ENCODE data around the gene SLC49A4. TPM values are rescaled to one million over a fixed set of nuclear protein-coding genes. Genes with fewer than 3 reads are reported as not detected.
A peak's percentile ranks its signal among the peaks of the same experiment; 100 is the strongest.

Gene SLC49A4
- total RNA-seq, 1 experiment from 2014 or later: 10.2 TPM

- Mint-ChIP-seq H3K9me3 (no peaks in the 10 kb centered on the region), H3K4me1 (peaks cover 13% of the 10 kb centered on the region), H3K27me3 (ENCODE audit: low read depth) (no peaks in the 10 kb centered on the region), H3K4me3 (no peak overlapping the region), H3K27ac (0 out of 2 replicates have a peak overlapping the region, but pooled peaks have one; percentile 11), H3K36me3 (no peaks in the 10 kb centered on the region)
- DNase-seq (ENCODE audit: low spot score): no peak
- CTCF ChIA-PET: interaction anchor here (0.6 to 1.3 kb wide), 2 partner anchors 35 to 165 kb away, joined by 3 to 4 read pairs; no protein-coding TSS in a partner anchor
- POLR2A ChIA-PET: no interaction called here
- ATAC-seq: no peak
- TF ChIP-seq SMAD3 (CRISPR knock-in tag; IDR thresholded peaks at IDR 0.05; ENCODE audit: borderline replicate concordance) (no peak), ZNF121 (CRISPR knock-in tag; IDR thresholded peaks at IDR 0.05) (0 out of 2 replicates have a peak, but pooled peaks have one; percentile 48)
Measured at GRCh38 chr3:122789585-122790273, 5.1 kb upstream of the SLC49A4 start.

- Mint-ChIP-seq H3K9me3 (no peaks in the 10 kb centered on the region), H3K27ac (peak within 1 kb of the TSS; percentile 99), H3K4me1 (peaks cover 18% of the 10 kb centered on the region), H3K27me3 (ENCODE audit: low read depth) (peaks cover 9% of the 10 kb centered on the region), H3K4me3 (peak within 1 kb of the TSS; percentile 81), H3K36me3 (no peaks in the 10 kb centered on the region)
- CTCF ChIA-PET: interaction anchor here (0.8 to 1.5 kb wide), 5 partner anchors 39 to 401 kb away, joined by 3 to 10 read pairs (median 4); no protein-coding TSS in a partner anchor
- POLR2A ChIA-PET: interaction anchor here (0.5 to 1.1 kb wide), 2 partner anchors 33 to 96 kb away, joined by 3 to 10 read pairs; no protein-coding TSS in a partner anchor
- ATAC-seq: peak; percentile 83
- peak; percentile 92 for DNase-seq (ENCODE audit: low spot score)
- TF ChIP-seq SMAD4 (CRISPR knock-in tag; IDR thresholded peaks at IDR 0.05): 0 out of 2 replicates have a peak, but pooled peaks have one; percentile 22
- TF ChIP-seq NR1H2 (CRISPR knock-in tag; IDR thresholded peaks at IDR 0.05): no peak
- 0 out of 2 replicates have a peak, but pooled peaks have one; percentile 68 for TF ChIP-seq STAT6 (CRISPR knock-in tag; conservative IDR thresholded peaks at IDR 0.05; ENCODE audit: low read depth)
- TF ChIP-seq E2F5 (CRISPR knock-in tag; IDR thresholded peaks at IDR 0.05): no peak
- TF ChIP-seq MXD4 (CRISPR knock-in tag; IDR thresholded peaks at IDR 0.05; ENCODE audit: borderline replicate concordance): no peak
- TF ChIP-seq FOXK1 (CRISPR knock-in tag; IDR thresholded peaks at IDR 0.05): peak; percentile 96
- 0 out of 2 replicates have a peak, but pooled peaks have one; percentile 40 for TF ChIP-seq IRF2 (CRISPR knock-in tag; IDR thresholded peaks at IDR 0.05; ENCODE audit: borderline replicate concordance, low read depth)
- peak; percentile 84 for TF ChIP-seq ETV6 (CRISPR knock-in tag; IDR thresholded peaks at IDR 0.05)
- TF ChIP-seq ZNF425 (CRISPR knock-in tag; conservative IDR thresholded peaks at IDR 0.05): no peak
- peak; percentile 62; the same call in 1 of the 2 replicates for TF ChIP-seq ZNF281 (CRISPR knock-in tag; IDR thresholded peaks at IDR 0.05)
- no peak for TF ChIP-seq CTCF (IDR thresholded peaks at IDR 0.05)
- peak; percentile 87 for TF ChIP-seq MYBL2 (CRISPR knock-in tag; IDR thresholded peaks at IDR 0.05)
- TF ChIP-seq ZNF138 (CRISPR knock-in tag; conservative IDR thresholded peaks at IDR 0.05): 0 out of 2 replicates have a peak, but pooled peaks have one; percentile 21
- no peak for TF ChIP-seq EMX1 (CRISPR knock-in tag; IDR thresholded peaks at IDR 0.05)
- TF ChIP-seq IRF1 (CRISPR knock-in tag; IDR thresholded peaks at IDR 0.05): peak; percentile 36; the same call in 1 of the 2 replicates
- TF ChIP-seq CREM (CRISPR knock-in tag; IDR thresholded peaks at IDR 0.05): peak; percentile 80
- TF ChIP-seq USF2 (CRISPR knock-in tag; IDR thresholded peaks at IDR 0.05): peak; percentile 99
Measured at GRCh38 chr3:122793568-122794416, 1.1 kb upstream of the SLC49A4 start, which contains the start of gene HSPBAP1. TSS of gene HSPBAP1 (minus strand) at chr3:122793831. CDS start at chr3:122793680, 151 bp downstream.
